GM19351 (cell line): Measurements from ENCODE around the gene SGPL1.
"Not testable (repeated sequence)": the region's sequence is repeated elsewhere in the genome, so short reads cannot be mapped to it uniquely, and the experiment has no call there.

Experiments used
- ATAC-seq: cut with Tn5 transposase; IDR thresholded peaks from one replicate; pipeline ENCODE4 v1.9.1; 2021; ENCODE audit warnings: mild to moderate bottlenecking, moderate library complexity; ENCODE audit not compliant: unreplicated experiment

Gene SGPL1

DNA sequence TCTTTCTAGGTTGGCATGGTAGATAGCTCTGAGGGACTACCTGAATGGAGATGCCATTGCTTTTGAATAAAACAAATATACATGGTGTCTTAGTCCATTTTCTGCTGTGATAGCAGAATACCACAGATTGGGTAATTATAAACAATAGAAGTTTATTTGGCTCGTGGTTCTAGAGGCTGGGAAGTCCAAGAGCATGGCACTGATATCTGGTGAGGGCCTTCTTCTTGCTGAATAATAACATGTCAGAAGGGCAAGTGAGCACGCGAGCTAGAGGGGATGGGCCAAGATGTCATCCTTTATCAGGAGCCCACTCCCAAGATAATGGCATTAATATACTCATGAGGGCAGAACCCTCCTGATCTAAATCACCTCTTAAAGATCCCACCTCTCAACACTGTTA lies 21.9 kb downstream of the SGPL1 start:
- no peak for ATAC-seq

DNA sequence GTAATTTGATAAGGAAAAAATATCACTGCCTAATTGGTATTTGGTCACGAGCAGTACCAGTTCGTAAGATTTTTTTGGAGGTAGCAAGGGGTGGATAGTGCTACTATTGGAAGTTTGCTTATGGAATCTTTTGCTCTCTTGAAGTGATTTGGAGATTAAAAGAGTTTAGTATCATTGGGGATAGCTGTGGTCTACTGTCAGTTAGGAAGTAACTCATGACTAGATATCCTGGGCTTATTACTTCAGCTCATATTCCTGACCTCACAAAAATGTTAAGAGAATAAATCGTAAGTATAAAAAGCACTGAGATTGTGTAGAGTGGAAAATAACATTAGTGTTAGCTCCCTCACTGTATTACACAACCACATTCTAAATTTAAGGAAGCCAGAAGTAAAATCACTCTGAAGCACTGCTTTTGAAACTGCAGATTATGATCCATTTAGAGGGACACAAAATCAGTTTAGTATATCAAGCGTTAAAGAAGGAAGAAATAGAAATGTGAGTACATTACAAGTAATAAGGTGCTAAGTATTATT lies 22.6 kb downstream of the SGPL1 start:
- ATAC-seq: no peak

GRCh38 chr10:70840836-70841235 lies 25.1 kb downstream of the SGPL1 start:
- no peak for ATAC-seq

DNA sequence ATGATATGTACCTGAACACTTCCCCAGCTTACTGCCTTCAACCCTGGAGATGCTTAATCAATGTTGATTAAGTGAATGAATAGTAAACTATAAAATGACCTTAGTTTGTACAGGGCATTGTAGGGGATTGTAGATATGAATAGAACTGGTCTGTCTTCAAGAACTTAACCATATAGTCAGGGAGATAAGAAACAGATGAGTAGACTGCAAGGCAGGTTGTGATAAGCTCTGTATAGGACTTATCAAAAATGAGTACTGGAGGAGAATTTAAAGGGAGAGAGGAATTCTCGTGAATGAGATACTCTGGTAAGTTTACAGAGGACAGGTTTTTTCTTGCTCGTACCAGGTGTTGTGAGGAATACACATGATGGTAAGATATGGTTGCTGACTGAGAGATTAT lies 27.6 kb downstream of the SGPL1 start:
- ATAC-seq: no peak

- no peak for ATAC-seq
Measured at GRCh38 chr10:70843776-70844489, 28.2 kb downstream of the SGPL1 start.

DNA sequence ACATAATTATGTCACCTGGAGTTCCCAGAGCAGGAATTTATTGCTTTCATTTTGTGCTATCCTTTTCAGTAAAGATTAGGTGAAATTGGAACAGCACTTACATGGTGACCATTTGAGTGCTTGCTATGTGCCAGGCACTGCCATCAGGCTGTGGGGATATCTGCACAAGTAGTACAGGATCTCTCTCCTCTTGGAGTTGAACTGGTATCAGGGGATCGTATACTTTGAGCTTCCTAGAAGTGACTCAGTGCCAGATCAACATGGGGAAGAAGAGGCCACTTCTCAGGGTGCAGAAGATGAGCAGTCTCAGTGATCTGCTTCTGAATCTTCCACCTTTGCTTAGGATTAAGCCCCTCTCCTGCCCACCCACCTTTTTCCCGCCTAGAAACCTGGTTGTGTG lies 29.5 kb downstream of the SGPL1 start:
- no peak for ATAC-seq

DNA sequence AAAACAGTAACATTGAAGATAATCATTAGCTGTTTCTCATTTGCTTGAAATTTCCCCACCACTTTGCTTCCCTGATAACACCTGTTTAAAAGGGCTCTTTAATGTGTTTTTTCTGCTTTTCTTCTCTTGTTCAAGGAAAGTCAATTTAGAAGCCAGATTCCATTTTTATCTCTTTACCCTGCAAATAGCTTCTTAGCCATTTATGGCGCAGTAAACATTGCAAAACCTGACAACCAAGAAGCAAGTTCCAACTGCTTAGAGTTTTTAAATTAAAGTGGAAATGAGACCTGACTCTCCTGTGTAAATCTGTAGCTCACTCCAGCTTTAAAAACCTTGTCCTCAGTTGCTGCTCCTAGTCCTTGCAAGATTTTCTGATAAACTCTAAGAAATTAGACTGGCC lies 30.1 kb downstream of the SGPL1 start:
- ATAC-seq: no peak

- ATAC-seq: no peak
Measured at GRCh38 chr10:70846795-70847194, 31.0 kb downstream of the SGPL1 start.

DNA sequence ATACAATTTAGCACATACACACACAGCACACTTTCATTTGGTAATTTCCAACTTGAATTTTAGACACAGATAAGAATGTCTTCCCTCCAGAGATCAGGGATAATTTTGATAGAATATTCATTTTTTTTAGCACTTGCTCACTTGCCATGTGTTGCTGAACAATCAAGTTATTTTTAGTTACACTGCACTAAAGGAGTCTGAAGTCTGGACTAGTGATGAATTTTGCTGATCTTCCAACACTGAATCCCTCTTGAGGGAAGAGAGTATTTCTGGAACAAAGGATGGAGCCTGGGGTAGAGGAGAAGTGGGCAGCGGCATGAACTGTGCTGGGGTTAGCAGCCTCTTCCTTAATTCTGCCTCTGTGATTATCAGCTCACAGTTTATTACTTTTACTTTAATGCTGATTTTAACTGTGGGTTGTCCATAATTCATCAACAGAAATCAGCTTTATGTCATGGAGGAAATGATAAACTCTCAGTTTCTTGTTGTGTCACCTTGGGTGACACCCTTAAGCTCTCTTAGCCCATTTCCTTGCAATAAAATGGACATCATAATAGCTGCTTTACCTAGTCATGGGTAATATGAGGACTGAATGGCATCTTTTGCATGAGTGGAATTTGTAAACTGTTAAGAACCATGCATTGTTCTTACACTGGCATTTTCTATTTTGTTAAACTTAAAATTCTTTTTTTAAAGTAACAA lies 32.1 kb downstream of the SGPL1 start:
- ATAC-seq: no peak

DNA sequence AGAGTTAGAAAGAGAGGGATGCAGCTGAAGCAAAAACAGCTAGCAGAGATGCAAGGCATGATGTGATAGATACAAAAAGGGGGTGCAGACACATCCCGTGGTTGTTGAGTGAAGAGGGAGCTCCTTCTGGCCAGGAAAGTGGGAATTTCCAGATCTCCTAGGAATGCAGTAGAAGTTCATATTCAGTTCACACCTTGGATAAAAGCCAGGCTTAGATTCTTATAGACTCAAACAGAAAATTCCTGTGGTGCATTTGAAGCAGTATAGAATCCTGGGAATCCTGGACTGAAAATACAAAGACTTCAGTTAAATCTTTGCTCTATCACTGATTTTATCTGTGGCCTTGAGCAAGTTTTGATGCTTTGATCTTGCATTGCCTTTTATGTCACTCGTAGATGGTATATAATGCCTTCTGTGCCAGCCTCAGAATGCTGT lies 33.9 kb downstream of the SGPL1 start:
- ATAC-seq: no peak

DNA sequence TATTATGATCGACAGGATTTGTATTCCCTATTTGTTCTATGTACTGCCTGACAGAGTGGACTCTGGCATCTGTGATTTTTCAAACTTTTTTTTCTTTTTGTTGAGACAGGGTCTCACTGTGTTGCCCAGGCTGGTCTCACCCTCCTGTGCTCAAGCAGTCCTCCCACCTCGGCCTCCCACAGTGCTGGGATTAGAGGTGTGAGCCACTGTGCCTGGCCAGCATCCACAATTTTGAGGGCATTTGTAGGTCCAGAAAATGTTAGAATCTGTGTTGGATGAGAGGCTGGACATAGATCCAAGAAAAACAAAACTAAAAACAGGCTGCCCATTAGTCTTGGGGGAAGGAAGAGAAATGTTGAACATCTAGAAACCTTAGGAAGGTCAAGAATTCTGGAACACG lies 34.3 kb downstream of the SGPL1 start:
- ATAC-seq: no peak

- no peak for ATAC-seq
Measured at GRCh38 chr10:70851597-70852475, 36.1 kb downstream of the SGPL1 start.

DNA sequence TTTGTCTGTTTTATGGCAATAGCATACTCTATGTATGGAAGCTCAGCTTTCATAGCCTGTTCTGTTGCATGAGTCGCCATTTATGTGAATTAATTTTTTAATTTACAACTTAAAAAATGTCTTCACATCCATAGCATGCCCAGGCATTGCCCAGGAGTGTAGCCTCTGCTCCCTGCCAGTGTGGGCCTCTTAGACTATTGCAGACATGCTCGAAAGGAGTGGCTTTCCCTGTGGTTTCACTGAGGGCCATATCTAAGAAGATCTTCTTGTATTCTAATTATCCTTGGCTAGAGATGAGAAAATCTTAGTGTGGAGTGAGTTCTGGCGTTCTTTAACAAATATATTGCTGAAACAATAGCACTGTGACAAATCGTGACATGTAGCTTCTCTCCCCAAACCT lies 37.3 kb downstream of the SGPL1 start:
- ATAC-seq: no peak

- no peak for ATAC-seq
Measured at GRCh38 chr10:70853457-70853856, 37.7 kb downstream of the SGPL1 start.

- ATAC-seq: no peak
Measured at GRCh38 chr10:70856454-70856853, 40.7 kb downstream of the SGPL1 start.

GRCh38 chr10:70858759-70859158 lies 43.0 kb downstream of the SGPL1 start:
- no peak for ATAC-seq

- not testable (repeated sequence) for ATAC-seq
Measured at GRCh38 chr10:70861495-70862197, 45.9 kb downstream of the SGPL1 start.

DNA sequence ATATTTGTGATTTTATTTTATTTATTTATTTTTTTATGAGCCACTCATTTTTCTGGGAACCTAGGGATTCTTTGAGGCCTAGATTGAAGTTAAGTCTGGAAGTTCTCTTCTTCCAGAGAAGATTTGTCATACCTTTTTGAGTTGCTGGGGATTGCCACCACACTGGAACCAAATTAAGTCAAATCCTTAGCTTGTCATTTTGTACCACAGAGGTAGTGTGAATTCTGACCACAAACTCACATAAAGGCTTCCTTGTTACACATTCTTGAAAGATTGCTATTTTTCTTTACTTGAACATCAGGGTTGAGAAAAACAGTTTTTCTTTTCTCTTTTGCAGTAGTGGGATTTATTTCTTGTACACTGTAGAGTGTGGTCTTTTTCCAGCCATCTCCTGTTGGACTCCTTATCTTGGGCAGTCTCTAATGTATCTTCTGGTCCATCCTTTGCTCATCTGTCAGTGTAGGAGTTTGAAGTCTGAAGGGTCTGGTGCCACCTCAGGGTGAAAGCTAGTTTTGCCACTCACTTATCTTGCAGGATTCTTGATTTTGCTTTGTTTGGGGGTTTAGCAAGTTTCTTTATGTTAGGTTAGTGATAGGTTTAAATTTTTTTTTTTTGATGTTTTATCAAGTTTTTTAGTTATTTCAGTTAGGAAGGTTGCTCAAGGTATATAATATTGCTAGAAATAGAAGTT lies 47.9 kb downstream of the SGPL1 start:
- no peak for ATAC-seq

DNA sequence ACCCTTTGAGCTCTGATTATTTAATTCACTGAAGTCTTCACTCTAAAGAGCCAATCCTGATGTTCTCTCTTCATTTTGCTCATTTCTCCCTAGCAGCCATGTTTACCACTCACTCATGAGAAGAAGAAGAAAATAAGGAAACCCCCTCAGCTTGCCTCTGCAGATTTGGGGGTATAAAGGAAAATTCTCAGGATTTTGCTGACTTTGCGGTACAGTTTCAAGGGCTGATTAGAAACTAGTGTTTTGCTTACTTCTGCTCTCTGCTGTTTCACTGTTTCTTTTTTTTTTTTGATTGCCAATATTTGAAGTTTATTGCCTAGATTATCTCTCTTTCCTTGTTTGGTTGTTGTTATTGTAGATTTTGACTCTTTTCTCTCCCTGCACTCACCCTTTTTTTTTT lies 49.2 kb downstream of the SGPL1 start:
- no peak for ATAC-seq

- ATAC-seq: no peak
Measured at GRCh38 chr10:70866424-70866823, 50.7 kb downstream of the SGPL1 start.
